Activated CD8-positive, alpha-beta memory T cell treated with anti-CD3 and anti-CD28 coated beads, Interleukin-2, amount 50 U/mL, for 24 hours (primary cell): ENCODE measurements around the gene ADAMTS17.

Experiments
- DNase-seq: peaks from one replicate; pipeline ENCODE4 v3.0.0-alpha.2; 2020; ENCODE audit errors: extremely low read depth

Gene ADAMTS17

DNA sequence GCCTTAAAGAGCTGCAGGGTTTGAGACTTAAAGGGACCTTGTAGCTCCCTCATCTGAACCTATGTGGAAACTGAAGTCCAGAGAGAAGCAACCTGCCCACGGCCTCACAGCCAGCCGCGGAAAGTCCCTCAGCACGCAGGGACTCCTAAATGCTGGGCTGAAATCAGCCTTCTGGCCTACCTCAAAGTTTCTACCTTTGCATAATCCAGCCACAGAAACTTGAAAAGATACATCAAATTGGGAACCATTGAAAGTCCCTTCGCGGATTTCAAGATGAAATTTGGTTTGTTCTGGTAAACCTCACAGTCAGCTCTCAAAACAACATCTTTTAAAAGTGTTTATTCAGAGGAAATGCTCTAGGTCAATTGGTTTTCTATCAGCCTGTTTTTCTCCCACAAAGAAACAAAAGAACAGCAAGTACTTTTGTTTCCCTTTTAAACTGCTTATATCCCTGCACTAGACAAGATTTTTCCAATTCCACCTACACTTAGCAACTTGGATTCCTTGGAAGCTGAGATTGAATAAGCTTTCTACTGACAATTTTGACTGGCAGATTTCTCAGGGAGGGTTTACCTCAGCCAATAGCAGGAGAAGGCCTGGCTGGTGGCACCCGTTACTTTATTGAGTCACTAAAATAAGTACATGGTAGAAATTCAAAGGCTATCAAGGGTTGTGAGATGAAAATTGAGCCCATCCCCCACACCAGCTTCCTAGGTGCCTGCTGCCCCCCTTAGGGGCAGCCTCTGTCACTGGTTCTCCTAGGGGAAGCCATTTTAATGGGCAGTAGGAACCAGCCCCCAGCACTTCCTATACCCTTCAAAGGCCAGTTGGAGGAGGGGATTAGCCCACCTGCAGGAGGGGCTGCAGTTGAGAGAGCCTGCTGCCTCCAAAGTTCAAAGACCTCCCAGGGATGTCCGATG is 171.2 kb downstream of the ADAMTS17 start:
- DNase-seq, result no peak

DNA sequence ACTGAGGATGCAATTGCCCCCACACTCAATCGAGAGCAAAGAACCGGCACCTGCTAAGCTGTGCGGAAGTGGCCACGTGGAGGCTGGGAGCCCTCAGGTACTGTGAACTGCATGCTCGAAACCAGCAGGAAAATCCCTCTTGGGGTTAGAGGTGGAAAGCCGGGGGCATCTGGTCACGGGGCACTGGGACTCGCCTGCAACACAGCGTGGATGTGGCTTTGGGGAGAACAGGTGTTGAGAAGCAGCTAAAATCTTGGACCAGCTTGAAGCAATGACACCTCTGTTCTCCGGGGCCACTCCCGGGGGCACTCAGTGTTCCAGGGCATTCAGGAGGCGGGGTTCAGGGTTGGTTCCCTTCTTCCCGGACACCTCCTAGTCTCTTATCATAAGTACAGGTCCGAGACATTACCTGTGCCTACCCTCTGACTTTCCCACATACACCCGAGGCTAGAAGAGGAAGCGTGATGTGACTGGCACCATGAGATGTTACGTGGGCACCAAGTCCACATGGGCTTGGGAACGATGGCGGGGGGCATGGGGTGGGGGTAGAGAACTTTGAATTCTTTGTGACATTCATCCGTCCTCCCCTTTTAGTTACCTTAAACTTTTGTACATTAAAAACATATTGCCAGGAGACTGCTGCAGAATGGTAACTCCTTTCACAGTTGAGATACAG is 172.0 kb downstream of the ADAMTS17 start:
- no peak for DNase-seq

DNA sequence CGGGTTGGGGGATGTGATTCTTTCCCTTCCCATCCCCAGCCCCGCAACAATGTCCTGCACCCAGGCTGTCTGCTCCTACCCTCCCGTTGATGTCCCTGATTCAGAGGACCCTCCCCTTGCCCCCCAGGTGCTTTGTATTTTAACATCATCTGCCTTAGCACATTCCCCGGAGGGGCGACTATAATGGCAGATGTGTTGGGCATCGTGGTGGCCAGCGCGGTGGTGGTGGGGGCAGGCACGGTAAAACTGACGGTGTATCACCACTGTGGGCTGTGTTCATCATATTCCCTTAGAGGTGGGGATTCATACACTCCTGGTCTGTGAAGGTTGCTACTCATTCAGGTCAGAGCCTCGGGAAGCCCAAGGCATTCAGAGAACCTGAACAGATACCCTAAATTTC is 173.0 kb downstream of the ADAMTS17 start:
- no peak for DNase-seq

DNA sequence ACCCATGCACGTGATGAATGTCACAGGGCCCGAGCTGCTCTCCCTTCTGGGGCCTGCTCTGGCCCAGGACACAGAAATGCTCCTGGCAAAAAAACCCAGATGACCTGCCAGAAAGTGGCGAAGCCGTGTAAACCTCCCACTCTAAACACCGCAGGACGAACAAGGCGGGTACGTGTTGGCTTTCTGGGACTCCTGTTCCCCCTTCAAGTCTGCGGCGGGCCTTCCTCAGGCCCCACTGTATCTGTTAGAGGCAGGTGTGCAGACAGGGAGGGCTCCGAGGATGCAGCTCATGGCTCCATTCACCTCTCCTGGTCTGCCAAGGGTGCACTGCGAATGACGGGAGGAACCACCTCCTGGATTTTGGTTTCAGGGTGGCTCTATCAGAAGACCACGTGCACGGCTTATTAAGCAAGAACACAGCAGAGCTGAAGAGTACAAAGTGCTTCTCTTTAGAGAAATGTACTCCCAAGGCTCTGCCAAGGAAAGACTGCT is 173.8 kb downstream of the ADAMTS17 start:
- no peak for DNase-seq

DNA sequence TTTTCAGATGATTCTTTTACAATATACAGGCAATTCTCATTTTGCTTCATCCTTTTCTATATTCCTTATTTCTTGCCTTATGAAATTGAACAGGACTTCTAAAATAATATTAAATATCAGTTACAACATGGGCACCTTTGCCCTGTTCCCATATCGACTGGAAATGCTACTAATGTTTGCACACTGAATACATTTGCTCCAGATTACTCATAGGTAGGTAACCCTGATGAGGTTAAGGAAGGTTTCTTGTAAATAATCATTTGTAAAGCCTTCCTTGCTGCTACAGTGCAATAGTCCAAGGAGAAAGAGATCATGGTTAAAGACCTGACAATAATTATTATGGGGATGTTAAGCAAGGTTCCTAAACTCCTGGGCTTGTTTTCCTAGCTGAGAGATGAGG is 175.5 kb downstream of the ADAMTS17 start:
- DNase-seq, result no peak

DNA sequence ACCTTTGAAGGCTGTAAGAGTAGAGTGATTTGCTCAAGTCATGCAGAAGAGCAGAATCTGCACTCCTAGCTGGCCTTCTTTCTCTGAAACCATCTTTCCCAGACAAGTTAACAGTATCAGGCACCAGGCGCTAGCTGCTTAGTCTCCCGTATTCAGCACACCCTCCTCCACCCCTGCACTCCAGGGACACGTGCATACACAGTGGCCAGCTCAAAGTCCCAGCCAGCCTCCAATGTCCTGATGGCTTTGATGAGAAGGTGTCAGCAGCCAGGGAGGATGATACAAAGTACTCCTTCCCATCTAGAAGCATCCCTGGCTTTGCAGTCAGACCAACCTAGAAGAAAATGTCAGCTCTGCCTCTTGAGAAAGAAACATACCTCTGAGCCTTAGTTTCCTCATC is 177.8 kb downstream of the ADAMTS17 start:
- no peak for DNase-seq

- no peak for DNase-seq
These were observed 180.8 kb downstream of the ADAMTS17 start for GRCh38 chr15:100160953-100161352.

DNA sequence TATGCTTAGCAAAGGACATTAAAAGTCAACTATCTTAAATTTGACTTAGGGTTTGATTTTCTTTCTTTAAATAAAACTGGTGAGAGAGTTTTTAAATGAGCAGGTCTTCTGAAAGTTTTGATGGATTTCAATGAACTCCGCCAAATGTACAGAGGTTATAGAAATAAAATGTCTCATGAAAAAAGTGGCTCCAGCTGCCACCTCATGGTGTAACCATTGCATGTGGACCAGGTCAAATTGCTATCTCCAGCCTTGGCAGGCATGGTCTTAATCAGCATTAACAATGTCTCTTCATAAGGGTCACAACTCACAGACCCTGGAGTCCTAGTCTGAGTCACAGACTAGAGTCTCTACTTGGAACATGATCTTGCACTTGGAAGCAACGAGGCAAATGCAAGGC is 182.3 kb downstream of the ADAMTS17 start:
- no peak for DNase-seq

DNA sequence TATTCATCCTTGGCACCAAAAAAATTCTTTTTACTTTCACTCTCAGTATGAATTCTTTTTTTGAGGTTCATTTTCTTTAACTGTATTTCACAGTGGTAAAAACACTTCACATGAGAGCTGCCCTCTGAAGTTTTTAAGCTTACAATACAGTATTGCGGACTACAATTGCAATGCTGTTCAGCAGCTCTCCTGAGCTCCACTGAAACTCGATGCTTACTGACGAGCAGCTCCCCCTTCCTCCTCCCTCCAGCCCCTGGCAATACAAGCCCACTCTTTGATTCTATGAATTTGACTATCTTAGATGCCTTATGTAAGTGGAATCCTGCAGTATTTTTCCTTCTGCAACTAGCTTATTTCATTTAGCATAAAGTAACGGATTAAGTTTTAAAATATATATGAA is 183.4 kb downstream of the ADAMTS17 start:
- no peak for DNase-seq

GRCh38 chr15:100156201-100156600 is 185.6 kb downstream of the ADAMTS17 start:
- DNase-seq, result no peak

- no peak for DNase-seq
These were observed 187.4 kb downstream of the ADAMTS17 start for GRCh38 chr15:100154338-100154737.

DNA sequence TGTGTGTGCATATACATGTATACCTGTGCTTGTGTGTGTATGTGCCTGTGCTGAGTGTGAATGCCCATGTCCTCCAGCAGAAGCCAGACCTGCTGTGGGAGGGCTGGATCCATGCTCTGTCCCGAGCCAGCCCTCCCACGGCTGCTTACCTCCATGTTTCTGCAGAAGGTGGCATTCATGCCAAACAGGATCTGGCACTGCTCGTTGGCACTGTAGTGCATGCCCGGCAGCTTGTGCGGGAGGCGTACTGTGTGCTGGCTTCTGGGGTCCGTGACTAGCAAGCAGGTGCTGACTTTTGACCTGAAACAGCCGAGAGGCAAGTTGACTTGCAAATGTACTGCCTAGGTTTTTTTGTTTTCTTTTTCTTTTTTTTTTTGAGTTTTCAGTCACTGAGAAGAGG is 189.3 kb downstream of the ADAMTS17 start:
- no peak for DNase-seq

DNA sequence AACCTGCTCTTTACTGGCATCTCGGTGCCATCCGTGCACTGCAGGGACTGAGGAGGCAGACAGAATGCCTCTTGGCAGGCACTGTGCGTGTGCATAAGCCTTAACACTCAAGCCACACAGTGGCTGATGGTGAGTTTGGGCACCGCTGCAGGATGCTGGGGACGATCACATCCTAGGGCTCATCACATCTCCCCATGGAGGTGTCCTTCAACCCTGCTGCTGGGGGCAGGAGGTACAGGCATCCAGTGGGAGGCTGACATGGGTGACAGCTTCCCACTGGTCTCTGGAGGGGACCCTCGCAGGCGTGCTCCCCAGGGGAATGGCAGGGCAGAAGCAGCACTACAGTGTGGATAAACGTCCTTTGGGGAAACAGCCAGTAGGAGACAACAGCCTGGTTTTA is 190.9 kb downstream of the ADAMTS17 start:
- no peak for DNase-seq

DNA sequence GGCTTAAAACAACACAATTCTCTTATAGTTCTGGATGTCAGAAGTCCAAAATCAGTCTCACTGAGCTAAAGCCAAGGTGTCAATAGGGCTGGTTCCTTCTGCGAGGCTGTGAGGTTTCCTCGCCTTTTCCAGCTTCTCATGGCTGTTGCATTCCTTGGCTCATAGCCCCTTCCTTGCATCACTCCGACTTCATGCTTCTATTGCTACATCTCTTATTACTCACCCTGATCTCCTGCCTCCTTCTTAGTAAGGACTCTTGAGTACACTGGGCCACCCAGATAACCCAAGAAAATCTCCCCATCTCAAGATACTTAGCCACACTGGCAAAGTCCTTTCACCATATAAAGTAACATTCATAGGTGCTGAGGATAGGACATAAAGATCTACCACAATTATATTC is 193.9 kb downstream of the ADAMTS17 start:
- DNase-seq, result no peak

DNA sequence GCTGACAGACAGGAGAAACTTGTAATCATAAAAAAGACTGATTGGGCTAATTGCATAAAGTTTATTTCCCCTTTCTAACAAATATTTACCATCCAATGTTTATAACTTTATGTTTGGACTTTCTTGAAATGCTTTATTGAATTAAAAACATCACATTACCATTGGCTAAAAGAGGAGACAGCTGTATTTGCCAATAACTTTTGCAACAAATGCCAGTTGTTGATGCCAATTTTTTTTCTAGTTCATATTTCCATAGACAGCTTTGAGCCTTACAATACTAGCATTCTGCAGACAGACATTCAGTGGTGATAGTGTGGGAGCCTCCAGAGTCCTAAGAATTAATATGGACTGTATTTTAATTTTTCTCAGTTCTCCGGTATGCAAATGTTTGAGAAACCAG is 198.4 kb downstream of the ADAMTS17 start:
- no peak for DNase-seq

DNA sequence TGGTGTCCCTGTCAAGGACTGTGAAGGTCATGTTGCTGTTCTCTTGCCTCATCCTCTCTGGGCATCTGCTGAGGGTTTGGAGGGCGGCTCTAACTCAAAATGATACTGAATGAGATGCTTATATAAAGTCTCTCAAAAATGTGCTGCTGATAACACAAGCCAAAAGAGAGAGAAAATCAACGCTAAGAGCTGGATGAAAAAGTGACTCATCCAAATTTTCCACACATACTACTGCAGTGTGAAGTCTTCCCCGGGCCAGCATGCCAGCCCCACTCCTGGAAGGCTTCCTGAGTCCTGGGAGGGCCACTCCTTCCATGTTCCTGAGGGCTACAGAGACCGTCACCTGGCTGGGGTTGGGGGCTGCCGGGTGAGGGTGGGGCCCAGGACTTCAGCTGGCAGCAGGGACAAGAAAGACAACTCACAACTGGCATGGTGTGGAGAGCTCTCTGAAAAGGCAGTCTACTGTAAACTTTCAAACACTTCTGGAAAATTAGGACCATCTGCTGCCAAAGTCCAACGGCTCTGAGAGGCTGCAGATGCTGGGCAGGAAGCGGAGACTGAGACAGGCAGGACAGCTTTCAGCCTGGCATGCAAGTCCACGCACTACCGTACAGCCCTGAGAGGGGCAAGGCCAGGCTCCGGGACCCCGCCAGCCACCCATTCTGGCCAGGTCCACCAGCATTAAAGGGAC is 200.3 kb downstream of the ADAMTS17 start:
- DNase-seq, result no peak

DNA sequence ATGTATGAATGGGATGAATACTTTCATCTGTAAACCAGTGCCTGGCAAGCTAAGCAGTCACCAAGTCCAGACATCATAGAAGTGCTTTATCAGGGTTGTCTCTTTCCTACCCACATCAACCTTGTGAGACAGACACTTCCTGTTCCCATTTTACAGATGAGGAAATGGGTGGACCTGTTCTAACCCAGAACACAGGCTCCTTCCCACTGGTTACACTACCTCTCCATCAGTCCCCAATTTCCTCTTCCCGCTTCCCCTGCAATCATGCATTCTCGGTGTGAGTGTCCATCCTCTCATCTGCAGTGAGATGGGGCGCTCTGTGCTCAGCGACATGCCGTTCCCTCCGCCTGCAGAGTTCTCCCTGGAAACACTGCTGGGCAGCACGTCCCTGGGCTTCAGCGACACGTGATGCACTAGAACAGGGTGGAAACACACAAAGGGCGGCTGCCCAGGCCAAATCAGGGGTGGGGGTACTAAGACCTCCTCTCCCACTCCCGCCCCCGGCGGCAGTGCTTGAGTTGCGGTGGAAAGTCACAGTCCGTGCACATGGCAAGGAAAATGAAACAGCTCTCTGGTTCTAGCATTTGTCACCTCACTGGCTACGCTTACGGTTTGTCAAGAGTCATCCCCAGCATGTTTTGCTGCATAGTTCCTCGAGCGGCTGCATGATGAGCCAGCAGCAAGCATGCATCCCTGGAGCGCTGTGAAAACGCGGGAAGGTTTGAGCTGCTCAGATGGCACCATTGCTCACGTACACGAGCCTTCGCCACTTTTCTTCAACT is 201.1 kb downstream of the ADAMTS17 start:
- no peak for DNase-seq

DNA sequence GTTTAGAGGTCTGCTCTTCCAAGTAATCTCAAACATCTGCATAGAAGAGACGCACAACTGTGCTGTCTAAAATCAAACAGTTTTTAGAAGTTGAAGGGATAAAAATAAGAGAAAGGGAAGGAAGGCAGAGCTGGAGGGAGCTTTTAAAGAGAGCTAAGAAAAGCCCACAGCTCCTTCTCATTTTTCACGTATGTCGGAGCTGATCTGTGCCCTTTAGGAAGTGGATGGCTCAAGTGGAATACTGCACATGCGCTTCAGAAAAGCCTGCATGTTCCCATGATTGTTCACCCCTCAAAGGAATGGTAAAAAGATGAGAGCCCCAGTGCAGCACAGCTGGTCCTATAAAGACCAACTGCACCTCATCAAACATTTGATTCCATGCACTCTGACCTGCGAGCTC is 207.2 kb downstream of the ADAMTS17 start:
- DNase-seq, result no peak

- DNase-seq, result no peak
These were observed 207.6 kb downstream of the ADAMTS17 start for GRCh38 chr15:100134089-100134583.

- no peak for DNase-seq
These were observed 208.8 kb downstream of the ADAMTS17 start for GRCh38 chr15:100133001-100133400.

- DNase-seq, result no peak
These were observed 209.5 kb downstream of the ADAMTS17 start for GRCh38 chr15:100132309-100132708.
